NCI-H226 (cell line): ENCODE results near the gene FAM222A.

ENCODE experiments used
- DNase-seq: peaks from one replicate; pipeline ENCODE4 v3.0.0-alpha.2; 2015

Gene FAM222A

GRCh38 chr12:109726511-109727038, 12.9 kb downstream of the FAM222A start:
- no peak for DNase-seq

DNA sequence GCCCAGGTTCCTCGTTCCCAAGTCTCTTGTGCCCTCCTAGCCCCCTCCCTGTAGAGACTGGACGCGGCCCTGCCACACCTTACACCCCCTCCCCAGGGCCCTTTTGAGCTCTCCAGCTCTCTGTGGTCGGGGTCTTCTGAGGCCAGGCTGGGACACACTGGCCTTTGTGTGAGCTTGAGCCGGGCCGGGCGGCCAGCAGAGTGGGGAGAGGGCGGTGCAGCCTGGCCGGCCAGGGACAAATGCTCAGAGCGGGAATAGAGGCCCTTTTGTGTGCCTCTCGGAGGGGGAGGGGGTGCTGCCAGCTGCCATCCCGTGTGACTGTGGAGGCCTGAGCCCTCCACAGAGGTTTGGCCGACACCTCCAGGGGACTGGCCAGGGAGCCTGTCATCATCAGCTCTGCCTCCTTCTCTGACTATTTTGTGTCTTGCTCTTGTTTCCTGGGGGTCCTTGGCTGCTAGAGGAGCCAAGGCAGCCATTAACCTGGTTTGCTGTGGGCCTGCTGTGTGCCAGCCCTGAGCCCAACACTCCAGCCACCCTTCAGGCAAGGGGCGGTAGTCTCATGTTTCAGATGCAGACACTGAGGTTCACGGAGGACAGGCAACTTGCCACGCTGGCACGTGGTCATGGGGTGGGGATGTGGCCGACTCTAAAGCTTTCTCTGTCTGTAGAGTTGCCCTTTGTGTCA, 13.6 kb downstream of the FAM222A start:
- DNase-seq = no peak

- DNase-seq = no peak
Measured at GRCh38 chr12:109727746-109728726, 14.4 kb downstream of the FAM222A start.

DNA sequence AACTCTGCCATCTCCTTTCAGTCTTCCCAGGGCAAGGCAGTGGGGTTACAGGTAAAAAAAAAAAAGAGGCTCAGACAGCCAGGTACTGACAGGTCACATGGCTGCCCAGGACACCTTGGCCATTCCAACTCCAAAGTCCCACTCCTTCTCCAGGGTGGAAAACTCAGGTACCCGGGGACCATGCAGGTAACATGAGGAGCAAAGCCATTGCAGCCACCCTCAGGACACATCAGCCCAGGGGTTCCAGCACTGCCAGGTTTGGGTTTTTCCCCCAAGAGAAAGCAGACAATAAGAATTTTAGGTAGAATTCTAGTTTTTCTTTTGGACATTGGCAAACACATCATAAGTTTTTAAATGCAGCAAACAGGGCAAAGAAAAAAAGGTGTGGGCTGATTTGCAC, 15.3 kb downstream of the FAM222A start:
- DNase-seq = no peak

DNA sequence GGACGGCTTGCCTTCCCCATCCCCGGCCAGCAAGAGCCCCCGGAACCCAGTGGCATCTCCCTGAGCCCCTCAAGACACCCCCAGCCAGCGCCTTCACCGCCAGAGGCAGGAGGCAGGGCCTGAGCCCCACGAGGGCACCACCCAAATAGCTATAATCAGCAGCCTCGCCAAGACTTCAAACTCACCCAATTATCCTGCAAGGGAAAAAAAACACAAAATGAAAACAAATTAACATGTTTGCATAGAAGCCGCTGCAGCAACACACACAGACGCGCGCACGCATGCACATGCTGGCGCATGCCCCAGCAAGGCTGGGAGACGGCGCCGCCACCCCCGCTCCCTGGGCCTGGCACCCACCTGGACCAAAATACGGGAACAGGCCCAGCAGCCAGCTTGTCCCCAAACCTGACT, 15.8 kb downstream of the FAM222A start:
- DNase-seq = no peak

DNA sequence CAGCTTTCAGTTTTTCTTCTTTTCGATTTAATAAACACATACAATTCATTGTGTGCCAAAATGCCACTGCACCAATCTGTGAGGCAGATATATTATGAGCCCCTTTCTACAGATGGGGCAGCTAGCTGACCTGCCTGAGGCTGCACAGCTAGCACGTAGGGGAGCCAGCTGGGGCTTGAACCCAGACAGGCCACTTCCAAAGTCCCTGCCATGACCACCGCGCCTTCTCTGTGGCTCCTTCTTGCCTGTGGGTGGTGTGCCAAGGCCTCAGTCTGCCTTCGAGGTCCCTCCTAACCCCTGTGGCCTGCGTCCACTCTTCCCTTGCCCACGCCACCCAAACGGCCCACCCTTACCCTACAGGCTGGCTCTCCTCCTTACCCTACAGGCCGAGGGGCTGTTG, 16.2 kb downstream of the FAM222A start:
- no peak for DNase-seq

DNA sequence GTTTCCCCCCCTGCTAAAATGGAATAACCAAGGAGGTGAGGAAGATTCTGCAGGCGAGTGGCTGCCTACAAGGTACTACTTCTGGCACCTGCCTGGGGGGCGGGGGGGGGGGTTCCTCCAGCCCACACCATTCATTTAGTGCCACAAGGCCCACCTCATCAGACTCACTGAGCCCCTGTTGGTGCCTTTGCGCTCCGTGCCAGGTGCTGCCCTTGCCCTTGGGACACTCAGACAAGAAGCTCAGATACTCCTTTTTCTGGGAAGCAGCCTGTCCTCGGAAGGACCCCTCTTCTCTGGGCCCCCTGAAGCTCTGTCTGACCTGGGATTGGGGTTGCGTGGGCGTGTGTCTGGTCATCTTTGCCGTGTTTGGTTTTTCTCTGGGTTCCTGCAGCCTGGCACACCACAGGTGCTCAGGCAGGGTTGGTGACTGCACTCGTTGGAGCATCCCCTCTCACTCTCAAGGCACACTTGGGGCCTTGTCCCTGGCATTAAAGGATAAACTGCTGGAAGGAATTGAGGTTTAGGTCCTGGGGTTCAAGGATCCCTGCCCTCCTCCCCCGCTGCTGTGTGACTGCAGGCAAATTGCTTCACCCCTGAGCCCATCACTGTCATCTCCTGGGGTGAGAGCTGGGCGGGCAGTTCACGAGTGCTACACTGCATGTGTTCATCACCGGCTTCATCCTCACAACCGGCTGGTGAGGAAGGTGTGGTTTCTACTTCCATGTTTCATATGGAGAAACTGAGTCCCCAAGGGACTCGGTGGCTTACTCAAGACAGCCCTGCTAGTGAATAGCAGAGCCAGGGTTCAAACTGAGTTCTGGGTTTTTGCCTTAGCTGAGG, 16.9 kb downstream of the FAM222A start:
- DNase-seq = no peak

- no peak for DNase-seq
Measured at GRCh38 chr12:109731231-109731731, 17.7 kb downstream of the FAM222A start.

- DNase-seq = no peak
Measured at GRCh38 chr12:109731806-109732205, 18.2 kb downstream of the FAM222A start.

GRCh38 chr12:109732321-109733305, 19.0 kb downstream of the FAM222A start:
- no peak for DNase-seq

DNA sequence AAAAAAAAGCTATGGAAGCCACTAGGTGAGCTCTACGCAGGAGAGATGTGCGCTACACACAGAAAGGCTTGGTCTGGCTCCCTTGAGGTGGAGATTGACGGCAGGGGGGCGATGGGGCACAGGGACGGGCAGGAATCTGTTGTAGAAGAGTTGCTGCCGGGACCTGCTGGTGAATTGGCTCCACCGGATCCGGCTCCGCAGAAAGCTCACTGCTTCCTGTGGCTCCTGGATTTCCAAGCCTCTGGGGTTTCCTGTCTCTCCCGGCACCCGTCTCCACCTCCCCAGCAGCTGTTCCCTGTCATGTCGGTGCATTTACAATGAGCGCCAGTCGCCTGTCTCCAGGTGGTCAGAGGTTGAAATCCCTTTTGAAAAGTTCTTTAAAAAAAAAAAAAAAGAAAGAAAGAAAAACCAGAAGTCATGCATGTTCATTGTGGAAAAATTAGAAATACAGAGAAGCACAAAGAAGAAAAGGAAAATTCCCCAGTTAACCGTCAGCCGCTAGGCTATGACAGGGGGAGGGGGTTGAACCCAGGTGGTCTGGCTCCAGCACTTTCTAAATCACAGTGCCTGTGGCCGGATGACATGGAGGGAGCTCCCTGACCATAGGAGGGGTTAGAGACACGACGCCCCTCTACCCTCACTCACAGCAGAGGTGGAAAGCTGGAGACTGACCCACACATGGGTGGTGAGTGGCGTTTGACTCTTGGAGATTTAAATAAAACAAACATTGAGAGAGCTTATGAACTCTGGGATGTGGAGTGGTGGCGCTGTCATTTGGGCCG, 20.8 kb downstream of the FAM222A start:
- DNase-seq = no peak

GRCh38 chr12:109735051-109735521, 21.5 kb downstream of the FAM222A start:
- no peak for DNase-seq

- no peak for DNase-seq
Measured at GRCh38 chr12:109735825-109736551, 22.4 kb downstream of the FAM222A start.

DNA sequence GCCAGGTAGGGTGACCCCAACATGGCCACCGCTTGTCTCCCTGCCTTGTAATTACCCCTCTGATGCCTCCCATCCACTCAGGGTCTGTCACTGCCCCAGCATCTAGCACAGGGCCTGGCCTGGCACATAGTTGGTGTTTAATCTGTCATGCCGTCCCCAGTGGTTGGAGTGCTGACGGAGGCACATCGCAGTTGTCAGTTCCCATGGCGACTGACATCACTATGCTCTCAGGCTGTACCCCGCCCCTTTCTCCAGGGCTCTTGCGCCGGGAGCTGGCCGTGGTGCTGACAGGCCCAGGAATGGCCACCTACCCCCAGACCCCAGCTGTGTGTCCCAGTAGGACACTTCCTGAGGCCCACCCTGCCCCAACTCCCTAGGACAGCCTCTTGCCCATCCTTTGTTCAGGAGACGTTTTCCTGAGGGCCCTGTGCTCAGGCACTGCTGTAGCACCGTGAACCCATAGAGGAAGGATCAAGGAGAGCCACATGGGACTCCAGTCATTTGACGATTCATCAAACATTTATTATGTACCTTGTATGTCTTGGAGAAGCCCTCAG, 23.0 kb downstream of the FAM222A start:
- peak; percentile 25 for DNase-seq

- no peak for DNase-seq
Measured at GRCh38 chr12:109737126-109737525, 23.5 kb downstream of the FAM222A start.

DNA sequence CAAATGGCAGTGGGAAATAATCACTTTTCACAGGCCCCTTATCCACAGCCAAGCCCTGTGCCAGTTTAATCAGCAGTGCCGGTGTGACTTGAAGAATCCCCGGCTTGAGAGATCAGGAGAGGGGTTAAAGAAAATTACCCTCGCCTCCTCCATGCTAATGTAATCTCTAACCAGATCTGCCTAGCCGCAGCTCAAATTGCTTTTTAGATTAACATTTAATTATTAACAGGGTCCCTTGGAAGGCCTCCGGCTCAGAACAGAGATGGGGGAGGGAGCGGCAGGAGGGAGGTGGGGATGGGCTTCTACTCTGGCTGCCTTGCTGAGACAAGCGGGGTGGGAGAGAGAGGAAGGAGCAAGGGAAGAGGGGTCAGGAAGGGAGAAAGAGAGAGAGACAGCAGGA, 24.0 kb downstream of the FAM222A start:
- DNase-seq = no peak

DNA sequence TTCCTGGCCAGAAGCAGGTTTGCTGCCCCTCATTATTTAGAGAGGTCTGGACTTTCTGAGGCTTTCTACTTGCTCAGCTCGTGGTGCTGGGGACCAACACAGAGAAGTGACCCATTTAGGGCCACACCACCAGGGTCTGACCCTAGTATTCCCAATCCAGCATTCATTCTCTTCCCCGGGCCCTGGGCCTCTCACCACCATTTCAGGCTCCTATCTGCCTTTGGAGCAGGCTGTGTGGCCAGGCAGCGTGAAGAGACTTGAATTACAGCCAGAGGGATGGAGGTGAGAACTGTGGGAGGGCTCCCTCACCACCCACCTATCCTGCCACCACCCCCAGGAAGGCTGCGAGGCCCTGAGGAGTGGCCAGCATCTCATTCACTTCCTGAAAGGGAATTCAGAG, 24.6 kb downstream of the FAM222A start:
- DNase-seq = no peak

DNA sequence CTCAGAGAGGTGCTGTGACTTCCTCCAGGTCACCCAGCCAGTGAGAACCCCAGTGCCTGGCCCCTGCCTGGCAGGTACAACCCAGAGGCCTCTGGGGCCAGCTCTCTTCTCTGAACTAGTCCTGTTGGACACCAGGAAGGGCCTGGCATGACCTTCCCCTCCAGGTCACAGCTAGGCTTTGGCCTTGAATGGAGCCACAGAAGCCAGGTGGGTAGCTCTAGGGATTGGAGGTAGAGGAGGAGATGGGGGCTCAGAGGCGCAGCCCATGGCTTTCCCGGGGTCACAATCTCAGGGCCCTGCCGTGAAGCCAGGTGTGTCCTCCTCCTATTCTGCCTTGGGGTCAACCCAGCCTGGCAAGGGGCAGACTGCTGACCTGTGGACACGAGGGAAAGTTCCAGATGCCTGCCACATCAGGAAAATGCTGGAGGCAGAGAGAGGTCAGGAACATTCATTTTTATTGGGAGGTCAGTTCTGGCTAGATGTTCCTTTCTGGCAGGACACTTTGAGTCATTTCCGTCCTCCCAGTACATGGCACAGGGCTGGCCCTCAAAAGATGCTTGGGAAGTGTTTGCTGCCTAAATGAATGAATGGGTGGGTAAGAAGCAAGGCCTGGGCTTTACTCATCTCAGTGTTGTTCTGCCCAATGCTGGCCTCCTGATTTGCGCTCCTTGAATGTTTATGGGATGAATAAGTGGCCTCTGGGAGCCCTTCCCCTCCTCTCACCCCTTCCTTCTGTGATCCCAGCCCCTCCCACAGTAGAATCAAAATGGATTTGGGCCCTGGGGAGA, 25.4 kb downstream of the FAM222A start:
- DNase-seq = no peak
